Stimulated activated naive CD8-positive, alpha-beta T cell treated with anti-CD3 and anti-CD28 coated beads, Interleukin-15, Interleukin-2, amounts not matched to agents 100 ng/mL and 50 ng/mL, for 24 hours (primary cell): Measurements from ENCODE around the gene ABCC1.

ENCODE experiments used
- H3K27ac Mint-ChIP-seq: one replicate; pipeline ENCODE4 v1.8.0; 2021; ENCODE audit warnings: mild to moderate bottlenecking, mixed read lengths
- H3K27me3 Mint-ChIP-seq: one replicate; pipeline ENCODE4 v1.8.0; 2021; ENCODE audit warnings: mixed read lengths
- H3K36me3 Mint-ChIP-seq: one replicate; pipeline ENCODE4 v1.8.0; 2021; ENCODE audit warnings: low read depth, mixed read lengths
- H3K4me1 Mint-ChIP-seq: one replicate; pipeline ENCODE4 v1.8.0; 2021; ENCODE audit warnings: low read depth, mixed read lengths
- H3K4me3 Mint-ChIP-seq: one replicate; pipeline ENCODE4 v1.8.0; 2021; ENCODE audit warnings: mild to moderate bottlenecking, mixed read lengths
- H3K9me3 Mint-ChIP-seq: one replicate; pipeline ENCODE4 v1.8.0; 2021; ENCODE audit warnings: mixed read lengths

The ABCC1 gene

GRCh38 chr16:16131659-16132058, 182.2 kb downstream of the ABCC1 start:
- no peaks in the 10 kb centered on the region for H3K4me1 Mint-ChIP-seq
- H3K9me3 Mint-ChIP-seq, result no peaks in the 10 kb centered on the region
- H3K27ac Mint-ChIP-seq, result no peak overlapping the region
- no peak overlapping the region for H3K4me3 Mint-ChIP-seq
- H3K27me3 Mint-ChIP-seq, result no peaks in the 10 kb centered on the region
- H3K36me3 Mint-ChIP-seq, result peaks cover 65% of the 10 kb centered on the region

- H3K4me3 Mint-ChIP-seq, result no peak overlapping the region
- H3K4me1 Mint-ChIP-seq, result no peaks in the 10 kb centered on the region
- no peaks in the 10 kb centered on the region for H3K9me3 Mint-ChIP-seq
- no peak overlapping the region for H3K27ac Mint-ChIP-seq
- H3K27me3 Mint-ChIP-seq, result no peaks in the 10 kb centered on the region
- peaks cover 62% of the 10 kb centered on the region for H3K36me3 Mint-ChIP-seq
These were observed 184.7 kb downstream of the ABCC1 start for GRCh38 chr16:16133943-16134604.

- H3K36me3 Mint-ChIP-seq, result peaks cover 71% of the 10 kb centered on the region
- H3K9me3 Mint-ChIP-seq, result no peaks in the 10 kb centered on the region
- H3K4me3 Mint-ChIP-seq, result no peak overlapping the region
- no peaks in the 10 kb centered on the region for H3K4me1 Mint-ChIP-seq
- H3K27me3 Mint-ChIP-seq, result no peaks in the 10 kb centered on the region
- no peak overlapping the region for H3K27ac Mint-ChIP-seq
These were observed 187.2 kb downstream of the ABCC1 start for GRCh38 chr16:16136588-16136987.

GRCh38 chr16:16137110-16137509, 187.7 kb downstream of the ABCC1 start:
- H3K4me1 Mint-ChIP-seq, result no peaks in the 10 kb centered on the region
- no peaks in the 10 kb centered on the region for H3K9me3 Mint-ChIP-seq
- H3K36me3 Mint-ChIP-seq, result peaks cover 71% of the 10 kb centered on the region
- no peak overlapping the region for H3K27ac Mint-ChIP-seq
- H3K27me3 Mint-ChIP-seq, result no peaks in the 10 kb centered on the region
- H3K4me3 Mint-ChIP-seq, result no peak overlapping the region

- Mint-ChIP-seq H3K36me3 (peaks cover 72% of the 10 kb centered on the region), H3K27me3 (no peaks in the 10 kb centered on the region), H3K4me1 (no peaks in the 10 kb centered on the region), H3K27ac (no peak overlapping the region), H3K9me3 (no peaks in the 10 kb centered on the region), H3K4me3 (no peak overlapping the region)
These were observed 188.7 kb downstream of the ABCC1 start for GRCh38 chr16:16138034-16138635.

- no peaks in the 10 kb centered on the region for H3K4me1 Mint-ChIP-seq
- no peak overlapping the region for H3K4me3 Mint-ChIP-seq
- H3K27me3 Mint-ChIP-seq, result no peaks in the 10 kb centered on the region
- no peak overlapping the region for H3K27ac Mint-ChIP-seq
- no peaks in the 10 kb centered on the region for H3K9me3 Mint-ChIP-seq
- peaks cover 71% of the 10 kb centered on the region for H3K36me3 Mint-ChIP-seq
These were observed 189.6 kb downstream of the ABCC1 start for GRCh38 chr16:16139061-16139460.

GRCh38 chr16:16139806-16140205, 190.4 kb downstream of the ABCC1 start:
- Mint-ChIP-seq H3K27ac (peak overlapping the region; percentile 40), H3K9me3 (no peaks in the 10 kb centered on the region), H3K27me3 (no peaks in the 10 kb centered on the region), H3K4me3 (no peak overlapping the region), H3K4me1 (no peaks in the 10 kb centered on the region), H3K36me3 (peaks cover 69% of the 10 kb centered on the region)

- Mint-ChIP-seq H3K4me1 (no peaks in the 10 kb centered on the region), H3K27ac (no peak overlapping the region), H3K36me3 (peaks cover 62% of the 10 kb centered on the region)
These were observed 191.1 kb downstream of the ABCC1 start for GRCh38 chr16:16140537-16140936.

GRCh38 chr16:16141141-16141540, 191.7 kb downstream of the ABCC1 start:
- H3K27ac Mint-ChIP-seq, result no peak overlapping the region
- no peaks in the 10 kb centered on the region for H3K27me3 Mint-ChIP-seq
- H3K36me3 Mint-ChIP-seq, result peaks cover 56% of the 10 kb centered on the region
- H3K9me3 Mint-ChIP-seq, result no peaks in the 10 kb centered on the region
- H3K4me3 Mint-ChIP-seq, result no peak overlapping the region
- H3K4me1 Mint-ChIP-seq, result no peaks in the 10 kb centered on the region

More at GRCh38 chr16:16140537-16140936, 191.1 kb downstream of the ABCC1 start:
- no peaks in the 10 kb centered on the region for H3K27me3 Mint-ChIP-seq
- H3K4me3 Mint-ChIP-seq, result no peak overlapping the region
- no peaks in the 10 kb centered on the region for H3K9me3 Mint-ChIP-seq

GRCh38 chr16:16141784-16142396, 192.5 kb downstream of the ABCC1 start:
- Mint-ChIP-seq H3K4me1 (no peaks in the 10 kb centered on the region), H3K27me3 (no peaks in the 10 kb centered on the region), H3K27ac (no peak overlapping the region), H3K36me3 (peaks cover 50% of the 10 kb centered on the region), H3K9me3 (no peaks in the 10 kb centered on the region), H3K4me3 (no peak overlapping the region)

- Mint-ChIP-seq H3K9me3 (no peaks in the 10 kb centered on the region), H3K4me3 (no peak overlapping the region), H3K27ac (no peak overlapping the region), H3K4me1 (no peaks in the 10 kb centered on the region), H3K36me3 (peaks cover 47% of the 10 kb centered on the region), H3K27me3 (no peaks in the 10 kb centered on the region)
These were observed 193.8 kb downstream of the ABCC1 start for GRCh38 chr16:16143038-16143763.

GRCh38 chr16:16143931-16144330, 194.5 kb downstream of the ABCC1 start:
- no peaks in the 10 kb centered on the region for H3K27me3 Mint-ChIP-seq
- no peaks in the 10 kb centered on the region for H3K4me1 Mint-ChIP-seq
- H3K36me3 Mint-ChIP-seq, result peaks cover 44% of the 10 kb centered on the region
- no peaks in the 10 kb centered on the region for H3K9me3 Mint-ChIP-seq
- no peak overlapping the region for H3K4me3 Mint-ChIP-seq
- H3K27ac Mint-ChIP-seq, result no peak overlapping the region

GRCh38 chr16:16144416-16144815, 195.0 kb downstream of the ABCC1 start:
- H3K27me3 Mint-ChIP-seq, result no peaks in the 10 kb centered on the region
- H3K36me3 Mint-ChIP-seq, result peaks cover 42% of the 10 kb centered on the region
- H3K27ac Mint-ChIP-seq, result no peak overlapping the region
- H3K9me3 Mint-ChIP-seq, result no peaks in the 10 kb centered on the region
- no peaks in the 10 kb centered on the region for H3K4me1 Mint-ChIP-seq
- H3K4me3 Mint-ChIP-seq, result no peak overlapping the region

- no peak overlapping the region for H3K4me3 Mint-ChIP-seq
- peaks cover 34% of the 10 kb centered on the region for H3K36me3 Mint-ChIP-seq
- no peak overlapping the region for H3K27ac Mint-ChIP-seq
- H3K27me3 Mint-ChIP-seq, result no peaks in the 10 kb centered on the region
- no peaks in the 10 kb centered on the region for H3K4me1 Mint-ChIP-seq
- H3K9me3 Mint-ChIP-seq, result no peaks in the 10 kb centered on the region
These were observed 195.9 kb downstream of the ABCC1 start for GRCh38 chr16:16145286-16145685.
